Pericardium fibroblast (primary cell): ENCODE data around the gene RASSF6. TPM values are rescaled to one million over a fixed set of nuclear protein-coding genes. Genes with fewer than 3 reads are reported as not detected.

Experiments
- total RNA-seq: library from RNA; depleted of rRNA; stranded (reverse); fragments of >200 nt; gene quantifications from 2 replicates; pipeline ENCODE4 v1.2.3, GENCODE V29; 2015

RASSF6 gene
- total RNA-seq, result not detected in 2 replicates

DNA sequence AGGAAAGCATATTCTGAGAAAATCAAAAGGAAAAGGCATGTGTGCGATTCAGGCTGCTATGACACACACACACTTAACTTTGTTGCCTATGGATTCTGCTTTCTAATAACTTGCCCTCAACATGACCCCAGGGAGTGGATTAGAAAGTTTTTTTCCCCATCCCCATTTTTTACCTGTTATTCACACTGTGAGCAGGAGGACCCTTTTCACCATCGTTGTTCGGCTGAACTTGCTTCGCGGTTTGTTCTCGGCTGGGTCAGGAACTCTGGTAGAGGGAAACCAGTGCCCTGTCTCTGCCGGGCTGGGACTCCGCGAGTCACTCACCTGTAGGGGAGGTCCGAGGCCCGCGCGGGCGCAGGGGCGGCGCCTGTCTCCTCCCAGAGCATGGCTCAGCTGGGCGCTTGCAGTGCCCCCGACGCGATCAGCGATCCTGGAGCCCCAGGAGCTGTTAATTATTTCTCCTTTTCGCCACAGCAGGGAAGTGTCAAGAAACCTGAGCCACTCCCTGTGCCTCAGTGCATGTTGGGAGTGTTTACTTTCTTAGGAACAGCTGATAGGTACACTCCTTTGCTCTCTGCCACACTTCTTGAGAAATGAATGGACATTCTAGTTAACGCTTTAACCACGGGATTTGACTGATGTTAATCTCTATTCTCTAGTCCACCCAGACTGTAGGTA lies at the start of gene RASSF6:
Gene RASSF6, minus strand, starts transcription at position 322 of the 678 bp plus-strand sequence. CDS start 8,641 bp downstream, outside the sequence.

Other genes with a start within 250 kb of the RASSF6 start
- gene ALB, start 216.1 kb downstream of the RASSF6 start, total RNA-seq, result not detected in 2 replicates
- gene AFP, start 184.2 kb downstream of the RASSF6 start, total RNA-seq, result 0.26 and 0.58 TPM in 2 replicates
- gene AFM, start 138.7 kb downstream of the RASSF6 start, total RNA-seq, result not detected in 2 replicates
- gene CXCL8, start 120.1 kb upstream of the RASSF6 start, total RNA-seq, result 2.0 and 4.0 TPM in 2 replicates
- 3.2 and 18.8 TPM in 2 replicates for gene CXCL6, start 216.2 kb upstream of the RASSF6 start, total RNA-seq
- 0.94 TPM in 1 of 2 replicates, not detected in the other for gene PF4V1, start 232.9 kb upstream of the RASSF6 start, total RNA-seq
- gene CXCL1, start 249.0 kb upstream of the RASSF6 start, total RNA-seq, result 7.8 and 39.3 TPM in 2 replicates